Gastroesophageal sphincter (tissue), 4 donors: ENCODE results near the gene HLA-DRB1. TPM values are rescaled to one million over a fixed set of nuclear protein-coding genes. Genes with fewer than 3 reads are reported as not detected.
A peak's percentile ranks its signal among the peaks of the same experiment; 100 is the strongest.
"Not testable (repeated sequence)": the region's sequence is repeated elsewhere in the genome, so short reads cannot be mapped to it uniquely, and the experiment has no call there.

Experiments used
- ATAC-seq: fragments of 150-250 bp; one replicate; pipeline ENCODE4 v1.9.1; 2016; ENCODE audit warnings: mild to moderate bottlenecking, moderate library complexity
- H3K27ac ChIP-seq, 4 donors: fragments of 200-600 bp; sonication (generic) in 3 of 4; 1 replicate in 3 of 4; 2 replicates in 1 of 4; pipeline ENCODE4 v1.5.1; 2016 to 2019
- H3K27me3 ChIP-seq: fragments of 200-600 bp; sonication (generic); one replicate; pipeline ENCODE4 v1.5.1; 2019
- H3K36me3 ChIP-seq, 2 donors: fragments of 200-600 bp; sonication (generic); one replicate each; pipeline ENCODE4 v1.5.1; 2019; ENCODE audit warnings: control low read depth in 1 of 2
- H3K4me1 ChIP-seq, 3 donors: fragments of 200-600 bp; sonication (generic); 1 replicate in 2 of 3; 2 replicates in 1 of 3; pipeline ENCODE4 v1.5.1; 2016 to 2019; ENCODE audit warnings: control low read depth in 2 of 3
- H3K4me3 ChIP-seq, 2 donors: fragments of 200-600 bp; sonication (generic); one replicate each; pipeline ENCODE4 v1.5.1; 2019; ENCODE audit warnings: mild to moderate bottlenecking in 1 of 2, moderate library complexity in 1 of 2
- H3K9me3 ChIP-seq, 3 donors: fragments of 200-600 bp; sonication (generic); one replicate each; pipeline ENCODE4 v1.5.1; 2017 to 2019; ENCODE audit warnings: control low read depth in 2 of 3
- EP300 ChIP-seq: sonication (generic); formaldehyde crosslinking; IDR thresholded peaks from one replicate; pipeline ENCODE4 v1.6.1; 2017; ENCODE audit warnings: antibody characterized with exemption, mild to moderate bottlenecking
- POLR2A ChIP-seq, 2 donors: fragments of 450-650 bp; IDR thresholded peaks; one replicate each; pipeline ENCODE4 v1.6.1; 2017; ENCODE audit warnings: antibody characterized with exemption in 2 of 2, mild to moderate bottlenecking in 2 of 2, moderate library complexity in 1 of 2
- POLR2AphosphoS5 ChIP-seq: sonication (generic); formaldehyde crosslinking; IDR thresholded peaks from one replicate; pipeline ENCODE4 v1.6.1; 2017; ENCODE audit warnings: antibody characterized with exemption
- WGBS, 2 donors: methylation state at CpG; one replicate each; pipeline ENCODE4 v1.1.5; 2018; ENCODE audit warnings: low coverage in 1 of 2; 5-methylcytosine and 5-hydroxymethylcytosine counted together
- total RNA-seq, 4 donors: library from RNA; depleted of rRNA; stranded (reverse); fragments of >200 nt; gene quantifications; one replicate each; pipeline ENCODE4 v1.1.0, GENCODE V29; 2016
- TF ChIP-seq, protein P1 (sequence below), 4 experiments: fragments of 200-600 bp in 2 of 4; fragments of 450-650 bp in 2 of 4; sonication (generic) in 1 of 4; IDR thresholded peaks; one replicate each; pipeline ENCODE4 v1.5.1; 2017 to 2019; ENCODE audit warnings: antibody characterized with exemption in 4 of 4, mild to moderate bottlenecking in 2 of 4, moderate library complexity in 2 of 4

HLA-DRB1 gene
- total RNA-seq, 4 donors from 2014 or later, result 5.8 to 80.7 (median 55.5) TPM

DNA sequence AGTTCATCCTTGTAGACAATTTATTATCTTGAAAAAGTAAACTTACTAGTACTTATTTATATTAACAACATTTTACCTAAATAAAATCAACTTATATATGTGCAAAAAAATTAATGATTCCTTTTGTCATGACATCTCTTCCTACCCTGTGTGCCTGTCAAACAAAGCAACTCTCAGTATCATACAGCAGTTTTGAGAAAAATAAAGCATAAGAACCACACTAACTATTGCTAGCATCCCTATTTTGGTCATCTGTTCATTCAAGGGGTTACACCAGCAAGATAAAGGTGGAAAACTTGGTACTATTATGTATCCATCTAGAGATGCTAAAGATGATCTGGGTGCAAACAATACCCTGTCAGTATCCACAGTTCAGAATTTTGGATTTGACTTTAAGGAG is 7.4 kb upstream of the HLA-DRB1 start:
- Histone ChIP-seq H3K36me3 (no peaks in the 10 kb centered on the region), H3K4me1 (no peaks in the 10 kb centered on the region), H3K27ac (no peak overlapping the region), H3K4me3 (no peak overlapping the region), H3K9me3 (peaks cover 0 to 3% (median 0%) of the 10 kb centered on the region in 3 donors), H3K27me3 (no peaks in the 10 kb centered on the region)
- ATAC-seq, result no peak
- TF ChIP-seq, protein P1, sequence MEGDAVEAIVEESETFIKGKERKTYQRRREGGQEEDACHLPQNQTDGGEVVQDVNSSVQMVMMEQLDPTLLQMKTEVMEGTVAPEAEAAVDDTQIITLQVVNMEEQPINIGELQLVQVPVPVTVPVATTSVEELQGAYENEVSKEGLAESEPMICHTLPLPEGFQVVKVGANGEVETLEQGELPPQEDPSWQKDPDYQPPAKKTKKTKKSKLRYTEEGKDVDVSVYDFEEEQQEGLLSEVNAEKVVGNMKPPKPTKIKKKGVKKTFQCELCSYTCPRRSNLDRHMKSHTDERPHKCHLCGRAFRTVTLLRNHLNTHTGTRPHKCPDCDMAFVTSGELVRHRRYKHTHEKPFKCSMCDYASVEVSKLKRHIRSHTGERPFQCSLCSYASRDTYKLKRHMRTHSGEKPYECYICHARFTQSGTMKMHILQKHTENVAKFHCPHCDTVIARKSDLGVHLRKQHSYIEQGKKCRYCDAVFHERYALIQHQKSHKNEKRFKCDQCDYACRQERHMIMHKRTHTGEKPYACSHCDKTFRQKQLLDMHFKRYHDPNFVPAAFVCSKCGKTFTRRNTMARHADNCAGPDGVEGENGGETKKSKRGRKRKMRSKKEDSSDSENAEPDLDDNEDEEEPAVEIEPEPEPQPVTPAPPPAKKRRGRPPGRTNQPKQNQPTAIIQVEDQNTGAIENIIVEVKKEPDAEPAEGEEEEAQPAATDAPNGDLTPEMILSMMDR (IDR thresholded peaks at IDR 0.05), result no peak
- TF ChIP-seq POLR2A (IDR thresholded peaks at IDR 0.05) (no peak), POLR2AphosphoS5 (no peak), EP300 (no peak)

DNA sequence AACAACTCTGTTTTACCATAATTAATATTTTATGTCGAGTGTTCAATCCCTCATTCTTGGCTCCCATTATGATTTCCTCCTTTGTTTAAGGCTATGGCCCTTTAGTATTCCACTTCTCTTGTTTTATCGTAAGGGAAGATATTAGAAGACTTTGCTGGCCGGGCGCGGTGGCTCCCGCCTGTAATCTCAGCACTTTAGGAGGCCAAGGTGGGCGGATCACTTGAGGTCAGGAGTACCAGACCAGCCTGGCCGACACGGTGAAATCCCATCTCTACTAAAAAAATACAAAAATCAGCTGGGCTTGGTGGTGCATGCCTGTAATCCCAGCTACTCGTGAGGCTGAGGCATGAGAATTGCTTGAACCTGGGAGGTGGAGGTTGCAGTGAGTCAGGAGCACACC is 1.1 kb upstream of the HLA-DRB1 start:
- no CpG with 5 or more reads among the region's 10 CpGs for WGBS, 2 donors
- not testable (repeated sequence) for H3K9me3 ChIP-seq, H3K27me3 ChIP-seq, ATAC-seq, H3K27ac ChIP-seq, H3K4me1 ChIP-seq, H3K36me3 ChIP-seq, H3K4me3 ChIP-seq

DNA sequence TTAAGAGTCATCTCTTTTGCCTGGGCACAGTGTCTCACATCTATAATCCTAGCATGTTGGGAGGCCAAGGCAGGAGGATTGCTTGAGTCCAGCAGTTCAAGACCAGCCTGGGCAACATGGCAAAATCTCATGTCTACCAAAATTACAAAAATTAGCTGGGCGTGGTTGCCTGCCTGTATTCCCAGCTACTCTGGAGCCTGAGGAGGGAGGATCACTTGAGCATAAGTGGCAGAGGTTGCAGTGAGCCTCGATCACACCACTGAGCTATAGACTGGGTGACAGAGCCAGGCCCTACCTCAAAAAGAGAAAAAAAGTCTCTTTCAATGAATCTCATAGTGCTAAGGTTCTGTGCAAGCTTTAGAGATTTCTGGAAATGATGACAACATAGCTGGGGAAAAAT is 1.5 kb downstream of the HLA-DRB1 start:
- no peaks in the 10 kb centered on the region for H3K27me3 ChIP-seq
- ATAC-seq, result no peak
- no peaks in the 10 kb centered on the region for H3K36me3 ChIP-seq
- 60 to 71% methylated on average over 1 to 2 of the region's 2 CpGs for WGBS, 2 donors
- H3K4me1 ChIP-seq, result no peaks in the 10 kb centered on the region
- TF ChIP-seq, protein P1 (IDR thresholded peaks at IDR 0.05), result no peak
- TF ChIP-seq EP300 (no peak), POLR2A (IDR thresholded peaks at IDR 0.05) (no peak), POLR2AphosphoS5 (no peak)
- H3K27ac ChIP-seq, result peak overlapping the region in 1 of 4 donors; percentile 15
- H3K9me3 ChIP-seq, result no peaks in the 10 kb centered on the region
- no peak overlapping the region for H3K4me3 ChIP-seq

DNA sequence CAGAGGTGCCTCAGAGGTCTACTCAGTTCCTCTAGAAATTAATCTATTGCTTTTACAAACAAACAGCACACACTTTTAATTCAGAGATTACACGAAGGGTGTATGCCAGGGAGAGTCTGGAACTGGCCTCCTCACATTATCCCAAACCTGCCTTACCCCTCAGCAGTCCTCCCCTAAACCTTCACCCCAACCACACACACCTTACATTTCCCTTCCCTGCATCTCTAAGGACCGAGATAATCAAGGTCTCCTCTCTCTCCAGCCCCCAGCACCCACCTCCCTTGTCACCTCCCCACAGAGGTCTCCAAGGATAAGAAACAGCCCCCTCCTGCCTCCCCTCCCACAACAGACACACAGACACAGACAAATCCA is 6.1 kb downstream of the HLA-DRB1 start:
- peak; percentile 22 for ATAC-seq
- WGBS, 2 donors, result 0% methylated on average over 1 of the region's 2 CpGs; no CpG with 5 or more reads in 1 of the 2 donors
- Histone ChIP-seq H3K9me3 (no peaks in the 10 kb centered on the region), H3K27ac (no peak overlapping the region), H3K36me3 (no peaks in the 10 kb centered on the region), H3K4me1 (no peaks in the 10 kb centered on the region), H3K27me3 (no peaks in the 10 kb centered on the region), H3K4me3 (no peak overlapping the region)
- TF ChIP-seq POLR2A (IDR thresholded peaks at IDR 0.05) (no peak), POLR2AphosphoS5 (no peak), EP300 (no peak)
- TF ChIP-seq, protein P1 (IDR thresholded peaks at IDR 0.05), result no peak

DNA sequence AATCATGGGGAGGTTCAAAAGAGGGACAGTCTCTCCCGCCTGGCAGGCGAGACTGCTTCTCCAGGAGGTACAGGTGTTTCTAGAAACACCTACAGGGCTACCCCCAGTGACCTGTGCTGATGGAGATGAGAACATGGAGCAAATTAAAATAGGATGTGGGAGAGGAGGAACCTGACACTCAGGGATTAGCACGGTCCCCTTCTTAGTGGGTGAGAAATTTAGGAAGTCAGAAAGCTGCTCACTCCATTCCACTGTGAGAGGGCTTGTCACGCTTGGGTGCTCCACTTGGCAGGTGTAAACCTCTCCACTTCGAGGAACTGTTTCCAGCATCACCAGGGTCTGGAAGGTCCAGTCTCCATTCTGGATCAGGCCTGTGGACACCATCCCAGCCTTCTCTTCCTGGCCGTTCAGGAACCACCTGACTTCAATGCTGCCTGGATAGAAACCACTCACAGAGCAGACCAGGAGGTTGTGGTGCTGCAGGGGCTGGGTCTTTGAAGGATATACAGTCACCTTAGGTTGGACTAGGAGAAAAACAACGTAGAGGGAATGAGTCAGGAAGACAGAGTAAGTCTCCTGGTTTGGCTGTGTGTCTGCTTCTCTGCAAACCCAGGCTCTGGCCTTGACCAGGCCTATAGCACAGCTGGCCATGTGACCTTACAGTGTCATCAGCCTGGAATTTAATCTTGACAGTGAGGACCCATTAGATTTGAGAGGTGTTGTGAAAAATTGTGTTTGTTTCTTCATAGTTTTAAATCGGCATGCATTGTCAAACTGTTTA is 8.1 kb downstream of the HLA-DRB1 start:
- Histone ChIP-seq H3K27ac (no peak overlapping the region), H3K27me3 (no peaks in the 10 kb centered on the region), H3K36me3 (no peaks in the 10 kb centered on the region), H3K4me3 (no peak overlapping the region), H3K4me1 (no peaks in the 10 kb centered on the region), H3K9me3 (no peaks in the 10 kb centered on the region)
- ATAC-seq, result no peak
- WGBS, 2 donors, result 0% methylated on average over 1 to 2 of the region's 8 CpGs
- TF ChIP-seq, protein P1 (IDR thresholded peaks at IDR 0.05), result no peak
